GM12878 (cell line): ENCODE data around the gene TCOF1. TPM values are rescaled to one million over a fixed set of nuclear protein-coding genes. Genes with fewer than 3 reads are reported as not detected.

Source experiments
- BRCA1 ChIP-seq: IDR thresholded peaks from 2 replicates; pipeline ENCODE4 v1.6.1; 2011; ENCODE audit warnings: low read depth, low read length, improper control_type of control experiment
- CBFB ChIP-seq: IDR thresholded peaks from 2 replicates; pipeline ENCODE4 v1.6.1; 2016; ENCODE audit warnings: antibody characterized with exemption, low read depth
- CBX5 ChIP-seq: sonication (generic); IDR thresholded peaks from 2 replicates; pipeline ENCODE4 v1.6.1; 2016; ENCODE audit warnings: low read depth, moderate library complexity, mild to moderate bottlenecking, inconsistent platforms
- E2F4 ChIP-seq: IDR thresholded peaks from 2 replicates; pipeline ENCODE4 v1.6.1; 2012; ENCODE audit warnings: low read depth, low read length, improper control_type of control experiment
- EGR1 ChIP-seq, 2 experiments: IDR thresholded peaks; 1 replicate in 1 of 2; 2 replicates in 1 of 2; pipeline ENCODE4 v1.6.1; 2011 to 2012; ENCODE audit warnings: low read depth in 2 of 2, low read length in 2 of 2, borderline replicate concordance in 1 of 2, mild to moderate bottlenecking in 1 of 2, moderate library complexity in 1 of 2
- HDAC6 ChIP-seq: fragments of 200-600 bp; sonication (generic); IDR thresholded peaks from one replicate; pipeline ENCODE4 v1.8.0; 2017; ENCODE audit warnings: antibody characterized with exemption; ENCODE audit not compliant: unreplicated experiment
- HDGF ChIP-seq: fragments of 450-650 bp; IDR thresholded peaks from 2 replicates; pipeline ENCODE4 v1.6.1; 2016; ENCODE audit warnings: antibody characterized with exemption
- HSF1 ChIP-seq: fragments of 150-350 bp; IDR thresholded peaks from 2 replicates; pipeline ENCODE4 v1.6.1; 2014; ENCODE audit warnings: mild to moderate bottlenecking, low read depth, low read length
- MEF2A ChIP-seq: IDR thresholded peaks from 2 replicates; pipeline ENCODE4 v1.6.1; 2011; ENCODE audit warnings: low read depth, mild to moderate bottlenecking, low read length, moderate library complexity; ENCODE audit not compliant: insufficient read depth
- NRF1 ChIP-seq: conservative IDR thresholded peaks from 2 replicates; pipeline ENCODE4 v1.6.1; 2011; ENCODE audit warnings: mild to moderate bottlenecking, low read depth, low read length, improper control_type of control experiment
- PBX3 ChIP-seq: IDR thresholded peaks from 2 replicates; pipeline ENCODE4 v1.6.1; 2011; ENCODE audit warnings: mild to moderate bottlenecking, low read depth, low read length, moderate library complexity; ENCODE audit not compliant: insufficient replicate concordance
- POLR2A ChIP-seq: IDR thresholded peaks from 2 replicates; pipeline ENCODE4 v1.6.1; 2011; ENCODE audit warnings: low read depth, mild to moderate bottlenecking, low read length
- POLR2AphosphoS5 ChIP-seq: IDR thresholded peaks from 2 replicates; pipeline ENCODE4 v1.6.1; 2011; ENCODE audit warnings: mild to moderate bottlenecking, low read length, inconsistent platforms
- PRDM15 ChIP-seq: fragments of 450-650 bp; formaldehyde crosslinking; IDR thresholded peaks from 2 replicates; pipeline ENCODE4 v1.4.0; 2020; ENCODE audit warnings: mild to moderate bottlenecking, moderate library complexity
- RCOR1 ChIP-seq: conservative IDR thresholded peaks from 2 replicates; pipeline ENCODE4 v1.6.1; 2012; ENCODE audit warnings: low read depth, low read length, improper control_type of control experiment
- SIN3A ChIP-seq: IDR thresholded peaks from 2 replicates; pipeline ENCODE4 v1.6.1; 2012; ENCODE audit warnings: low read depth, low read length, improper control_type of control experiment
- TCF12 ChIP-seq: IDR thresholded peaks from 2 replicates; pipeline ENCODE4 v1.6.1; 2011; ENCODE audit warnings: low read depth, mild to moderate bottlenecking, low read length
- ZBTB40 ChIP-seq: fragments of 450-650 bp; IDR thresholded peaks from 2 replicates; pipeline ENCODE4 v1.6.1; 2016; ENCODE audit warnings: mild to moderate bottlenecking, moderate library complexity, borderline replicate concordance
- ZNF24 ChIP-seq: fragments of 450-650 bp; IDR thresholded peaks from 2 replicates; pipeline ENCODE4 v1.6.1; 2017; ENCODE audit warnings: antibody characterized with exemption, mild to moderate bottlenecking
- polyA plus RNA-seq, 11 experiments: library from polyadenylated mRNA; depleted of rRNA in 4 of 11; unstranded in 6 of 11; stranded (reverse) in 5 of 11; fragments of >200 nt; fragmentation: Nextera tagmentation in 4 of 11; fragmentation: Illumina TruSeq in 1 of 11; extraction: Ambion mirVana in 4 of 11; extraction: Trizol in 1 of 11; gene quantifications; 1 replicate in 1 of 11; 2 replicates in 10 of 11; pipeline versions ENCODE4 v1.2.1 to v1.2.3, GENCODE V29; 2011 to 2016; ENCODE audit warnings: inconsistent platforms in 2 of 11, missing spikeins in 2 of 11, low read depth in 1 of 11
- total RNA-seq, 4 experiments: library from RNA; depleted of rRNA in 3 of 4; stranded (reverse); fragments of >200 nt in 3 of 4; fragmentation: Illumina TruSeq in 1 of 4; extraction: Trizol in 1 of 4; gene quantifications; 2 replicates each; pipeline versions ENCODE4 v1.2.1 to v1.2.3, GENCODE V29; 2013 to 2021

The TCOF1 gene
- total and polyA plus RNA-seq, 10 of the 15 experiments (the other 5 are each of a cell fraction or from before 2014, with no cell fraction given): 8.7 to 83.9 (median 38.9) TPM

GRCh38 chr5:150407096-150407720 is 49.7 kb downstream of the TCOF1 start (continued):
- TF ChIP-seq PRDM15 (CRISPR knock-in tag) (peak; percentile 79; the same call in 1 of the 2 replicates), PBX3 (peak; percentile 17), CBFB (peak; percentile 26), TCF12 (0 out of 2 replicates have a peak, but pooled peaks have one; percentile 21), HSF1 (no peak), ZBTB40 (no peak), ZNF24 (no peak), HDAC6 (no peak), POLR2A (peak; percentile 91), E2F4 (0 out of 2 replicates have a peak, but pooled peaks have one; percentile 19), EGR1 (IDR thresholded peaks at IDR 0.05; ENCODE audit: borderline replicate concordance in 1 of 2, low read depth in 2 of 2, low read length in 2 of 2) (0 out of 3 replicates have a peak, but pooled peaks of 1 of the 2 experiments have one; percentile 15), BRCA1 (no peak), CBX5 (no peak), HDGF (no peak; the same call in 1 of the 2 replicates), POLR2AphosphoS5 (peak; percentile 95), RCOR1 (no peak), NRF1 (no peak), MEF2A (no peak), SIN3A (0 out of 2 replicates have a peak, but pooled peaks have one; percentile 41)
